Spinal cord (tissue), 10 donors: ENCODE results near the gene CDH13. TPM values are rescaled to one million over a fixed set of nuclear protein-coding genes. Genes with fewer than 3 reads are reported as not detected.

Experiments
- DNase-seq, 6 donors: peaks; one replicate each; pipeline versions ENCODE4 v3.0.0 to v3.0.0-alpha.2; 2013 to 2015; ENCODE audit warnings: low spot score in 6 of 6, low read depth in 4 of 6
- H3K27ac ChIP-seq: one replicate; pipeline ENCODE4 v1.5.1; 2013; ENCODE audit warnings: low read depth, low read length, control low read depth
- H3K27me3 ChIP-seq: one replicate; pipeline ENCODE4 v1.6.1; 2013; ENCODE audit warnings: low read length; ENCODE audit not compliant: control insufficient read depth, insufficient read depth
- H3K36me3 ChIP-seq: one replicate; pipeline ENCODE4 v1.6.1; 2013; ENCODE audit warnings: low read length; ENCODE audit not compliant: control insufficient read depth, insufficient read depth
- H3K4me1 ChIP-seq: one replicate; pipeline ENCODE4 v1.6.1; 2013; ENCODE audit warnings: low read length; ENCODE audit not compliant: control insufficient read depth, insufficient read depth
- H3K4me3 ChIP-seq: one replicate; pipeline ENCODE4 v1.5.1; 2013; ENCODE audit warnings: low read depth, low read length, control low read depth
- H3K9me3 ChIP-seq: one replicate; pipeline ENCODE4 v1.6.1; 2013; ENCODE audit warnings: low read length; ENCODE audit not compliant: control insufficient read depth, insufficient read depth
- WGBS: methylation state at CpG from one replicate; pipeline ENCODE4 v1.1.5; 2013; ENCODE audit warnings: missing lambda C conversion rate; ENCODE audit not compliant: insufficient coverage; 5-methylcytosine and 5-hydroxymethylcytosine counted together
- polyA plus RNA-seq, 2 donors: library from polyadenylated mRNA; unstranded; fragments of 120-200 nt; gene quantifications; one replicate each; pipeline ENCODE4 v1.2.1, GENCODE V29; 2013; ENCODE audit not compliant: insufficient read length in 2 of 2
- small RNA-seq: library from RNA; depleted of rRNA; stranded (forward); fragments of <200 nt; gene quantifications from one replicate; pipeline ENCODE3, GENCODE V24; 2014; ENCODE audit warnings: low replicate concordance
- total RNA-seq, 2 donors: library from RNA; depleted of rRNA in 1 of 2; stranded (reverse); fragments of 120-200 nt in 1 of 2; fragments of >200 nt in 1 of 2; gene quantifications; one replicate each; pipeline versions ENCODE4 v1.2.3 to v1.2.4, GENCODE V29; 2013 to 2014
- donor health status: healthy.

The CDH13 gene
- total and polyA plus RNA-seq, 4 donors: 34.5 to 82.3 (median 76.4) TPM

DNA sequence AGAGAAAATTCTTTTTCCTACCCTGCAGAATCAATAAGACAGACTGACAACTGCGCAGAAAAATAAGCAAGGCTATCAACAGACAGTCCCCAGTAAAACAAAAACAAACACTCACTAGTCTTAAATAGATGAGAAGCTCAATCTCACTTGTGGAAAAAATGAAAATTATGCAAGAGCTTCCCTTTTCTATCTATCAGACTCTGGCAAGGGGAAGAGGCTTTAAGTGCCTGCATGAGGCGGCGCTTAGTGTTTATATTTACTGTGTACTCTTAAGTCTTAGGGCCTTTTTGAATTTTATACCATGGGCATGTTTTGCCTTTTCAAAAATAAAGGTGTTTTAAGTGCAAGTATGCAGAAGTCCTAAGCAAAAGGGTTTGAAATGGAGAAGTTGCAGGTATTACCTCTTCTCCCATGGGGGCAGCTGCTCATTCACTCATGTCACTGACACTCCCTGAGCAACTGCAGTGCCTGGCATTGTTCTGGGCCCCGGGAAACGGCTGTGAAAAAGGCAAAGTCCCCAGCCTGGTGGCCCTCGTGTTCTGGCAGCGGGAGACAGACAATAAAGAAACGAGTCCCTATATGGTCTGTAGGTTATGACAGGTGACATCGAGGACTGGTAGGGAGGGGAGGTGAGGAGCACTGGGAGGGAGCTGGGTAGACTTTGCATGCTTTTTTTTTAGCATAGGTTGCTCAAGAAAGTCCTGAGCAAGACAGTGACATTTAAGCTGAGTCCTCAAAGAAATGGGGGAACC, 1216.2 kb downstream of the CDH13 start:
- DNase-seq: peak in 1 of 6 donors; percentile 31
- H3K27me3 ChIP-seq: no peaks in the 10 kb centered on the region
- no peak overlapping the region for H3K27ac ChIP-seq
- peaks cover 3% of the 10 kb centered on the region for H3K4me1 ChIP-seq
- no peaks in the 10 kb centered on the region for H3K36me3 ChIP-seq
- no peak overlapping the region for H3K4me3 ChIP-seq
- H3K9me3 ChIP-seq: no peaks in the 10 kb centered on the region
- 18% methylated on average over 6 of the region's 9 CpGs for WGBS

DNA sequence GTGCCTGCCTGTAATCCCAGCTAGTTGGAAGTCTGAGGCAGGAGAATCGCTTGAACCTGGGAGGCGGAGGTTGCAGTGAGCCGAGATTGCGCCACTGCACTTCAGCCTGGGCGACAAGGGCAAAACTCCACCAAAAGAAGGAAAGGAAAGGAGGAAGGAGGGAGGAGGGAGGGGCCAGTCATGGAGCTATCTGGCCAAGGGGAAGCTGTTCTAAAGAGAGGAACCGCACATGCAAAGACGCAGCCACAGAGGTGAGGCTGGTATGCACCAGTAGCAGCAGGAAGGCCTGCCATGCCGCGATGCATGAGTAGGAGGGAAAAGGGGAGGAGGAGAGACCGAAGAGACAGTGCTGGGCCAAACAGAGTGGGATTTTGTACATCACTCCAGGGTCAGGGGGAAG, 1216.9 kb downstream of the CDH13 start:
- 70% methylated on average over 10 of the region's 10 CpGs for WGBS
- Histone ChIP-seq H3K27ac (no peak overlapping the region), H3K9me3 (no peaks in the 10 kb centered on the region), H3K4me3 (no peak overlapping the region), H3K4me1 (peaks cover 3% of the 10 kb centered on the region), H3K27me3 (no peaks in the 10 kb centered on the region), H3K36me3 (no peaks in the 10 kb centered on the region)
- DNase-seq: no peak

DNA sequence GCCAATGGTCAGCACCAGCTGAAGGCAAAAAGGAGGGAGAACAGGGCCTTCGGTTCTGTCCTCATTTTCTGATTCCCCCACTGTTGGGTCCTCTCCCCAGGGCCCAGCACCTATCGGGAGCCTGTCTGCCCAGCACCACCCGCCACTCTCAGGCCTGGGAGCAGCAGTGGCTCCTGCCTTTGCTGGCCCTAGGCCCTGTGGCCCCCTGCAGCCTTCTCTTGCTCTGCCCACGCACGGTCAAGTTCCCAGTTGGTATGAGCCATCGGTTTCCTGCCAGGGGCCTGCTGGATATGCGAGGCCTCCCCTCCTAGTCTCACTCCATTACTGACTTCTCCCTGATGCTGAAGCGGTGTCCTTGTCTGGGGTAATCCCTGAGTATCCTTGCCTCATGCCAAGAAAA, 1218.5 kb downstream of the CDH13 start:
- no peak overlapping the region for H3K4me3 ChIP-seq

DNA sequence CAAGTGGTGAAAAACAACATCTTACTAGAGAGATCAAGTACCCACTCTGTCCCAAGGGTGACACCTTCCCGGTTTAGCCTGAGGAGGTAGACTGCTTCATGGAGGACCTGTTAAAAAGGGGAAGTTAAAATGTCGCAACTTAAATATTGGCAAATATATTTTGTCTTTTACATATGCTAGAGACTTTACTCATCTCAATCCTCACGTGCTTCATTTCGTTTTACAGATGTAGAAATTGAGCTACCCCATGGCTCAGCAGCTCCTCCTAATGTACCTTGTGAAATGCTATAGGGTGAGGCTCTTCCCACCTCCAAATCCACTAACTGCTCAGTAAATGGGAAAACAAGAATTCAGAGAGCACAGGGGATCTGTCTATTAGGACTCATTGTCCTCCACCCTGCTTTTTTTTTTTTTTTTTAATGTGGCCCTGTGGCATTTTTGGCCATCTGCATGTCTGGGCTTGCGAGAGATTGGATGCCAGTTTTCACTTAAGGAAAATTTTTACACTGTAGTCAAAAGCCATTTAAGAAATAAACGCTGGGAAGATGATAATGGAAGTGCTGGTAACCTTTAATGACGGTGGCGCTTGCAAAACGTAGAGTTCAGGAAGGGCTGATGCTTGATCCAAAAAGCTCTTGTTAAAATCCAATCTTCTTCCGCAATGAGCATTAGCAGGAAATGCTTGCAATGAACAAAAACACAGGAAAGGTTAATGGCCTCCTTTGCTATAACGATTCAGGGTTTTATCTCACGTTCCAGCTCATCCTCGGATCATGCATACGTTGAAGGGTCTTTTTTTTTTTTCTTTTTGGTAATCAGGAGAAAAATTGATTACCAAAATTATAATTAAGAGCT, 1220.8 kb downstream of the CDH13 start:
- Histone ChIP-seq H3K4me3 (no peak overlapping the region), H3K9me3 (no peaks in the 10 kb centered on the region), H3K36me3 (no peaks in the 10 kb centered on the region), H3K27ac (no peak overlapping the region), H3K27me3 (no peaks in the 10 kb centered on the region), H3K4me1 (peaks cover 7% of the 10 kb centered on the region)
- peak in 2 of 6 donors; percentile 6 to 81 for DNase-seq
- WGBS: 71% methylated on average over 3 of the region's 14 CpGs

More for the DNA sequence above, 1218.5 kb downstream of the CDH13 start:
- 100% methylated on average over 8 of the region's 8 CpGs for WGBS
- H3K27me3 ChIP-seq: no peaks in the 10 kb centered on the region
- H3K9me3 ChIP-seq: no peaks in the 10 kb centered on the region
- H3K27ac ChIP-seq: no peak overlapping the region
- peaks cover 7% of the 10 kb centered on the region for H3K4me1 ChIP-seq
- no peak for DNase-seq
- no peaks in the 10 kb centered on the region for H3K36me3 ChIP-seq

DNA sequence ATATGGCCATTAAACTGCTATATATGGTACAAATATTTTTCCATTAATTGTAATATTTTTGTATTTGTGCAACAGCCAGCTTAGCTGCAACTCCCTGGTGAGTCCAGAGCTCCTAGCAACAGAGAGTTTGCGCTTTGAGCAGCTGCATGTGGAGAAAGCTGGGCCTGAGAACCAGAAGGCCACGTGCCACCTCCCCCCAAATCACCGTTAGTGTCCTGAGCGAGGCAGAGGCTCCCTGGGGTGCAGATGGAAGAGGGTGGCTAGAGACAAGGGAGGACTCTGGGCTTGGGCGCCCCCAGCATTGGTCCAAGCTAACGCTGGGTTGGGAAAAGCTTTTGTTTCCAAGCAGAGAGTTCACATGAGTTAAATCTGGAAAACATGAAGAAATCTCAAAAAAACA, 1222.7 kb downstream of the CDH13 start:
- H3K27ac ChIP-seq: no peak overlapping the region
- DNase-seq: peak in 2 of 6 donors; percentile 33 to 69
- 43% methylated on average over 2 of the region's 6 CpGs for WGBS

More for the DNA sequence above, 1222.7 kb downstream of the CDH13 start:
- Histone ChIP-seq H3K9me3 (no peaks in the 10 kb centered on the region), H3K4me3 (no peak overlapping the region), H3K4me1 (peaks cover 7% of the 10 kb centered on the region), H3K27me3 (no peaks in the 10 kb centered on the region), H3K36me3 (no peaks in the 10 kb centered on the region)

Small RNA genes within 50 kb of the gene (small RNA-seq; reads per million reads assigned to genes)
- not detected for gene AC099506.2
- not detected for gene MIR3182
- gene MIR8058: not detected
